Measurements from ENCODE around the gene NOP56. TPM values are rescaled to one million over a fixed set of nuclear protein-coding genes. Genes with fewer than 3 reads are reported as not detected.

Gene NOP56
- total and polyA plus RNA-seq, 2 donors (not counting 3 experiments of a cell fraction or from before 2014, with no cell fraction given) = 151 to 329 TPM

DNA sequence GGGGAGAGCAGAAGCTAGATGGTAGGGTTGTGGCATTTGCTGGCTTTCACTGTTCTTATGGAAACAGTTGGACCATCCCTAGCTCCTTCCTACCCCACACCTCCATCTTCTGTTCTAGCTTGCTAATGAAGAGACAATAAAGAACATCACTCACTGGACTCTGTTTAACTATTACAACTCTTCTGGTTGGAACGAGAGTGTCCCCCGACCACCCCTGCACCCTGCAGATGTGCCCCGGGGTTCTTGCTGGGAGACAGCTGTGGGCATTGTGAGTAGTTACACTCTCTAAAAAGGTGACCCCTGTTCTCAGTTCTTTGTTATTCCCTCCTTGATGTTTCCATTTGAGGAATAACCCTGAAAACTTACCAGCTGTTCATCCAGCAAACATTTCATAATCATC lies 40.4 kb upstream of the NOP56 start:
- no peak for TF ChIP-seq POLR2AphosphoS5 (IDR thresholded peaks at IDR 0.05; ENCODE audit: insufficient read depth, low read depth, low read length)
- no peak for TF ChIP-seq GATA2 (IDR thresholded peaks at IDR 0.05; ENCODE audit: insufficient read depth, insufficient read length, low read depth, low read length)
- TF ChIP-seq, protein P1, sequence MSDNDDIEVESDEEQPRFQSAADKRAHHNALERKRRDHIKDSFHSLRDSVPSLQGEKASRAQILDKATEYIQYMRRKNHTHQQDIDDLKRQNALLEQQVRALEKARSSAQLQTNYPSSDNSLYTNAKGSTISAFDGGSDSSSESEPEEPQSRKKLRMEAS (IDR thresholded peaks at IDR 0.05; ENCODE audit: insufficient read depth, insufficient read length) = no peak
- TF ChIP-seq FOS (IDR thresholded peaks at IDR 0.05; ENCODE audit: borderline replicate concordance, insufficient read depth, low read length) = no peak
- TF ChIP-seq EZH2 (IDR thresholded peaks at IDR 0.05; ENCODE audit: borderline replicate concordance, low read depth, low read length, severe bottlenecking) = no peak
- no peak for TF ChIP-seq JUN (IDR thresholded peaks at IDR 0.05; ENCODE audit: borderline replicate concordance, insufficient read depth, insufficient read length, low read depth)
- TF ChIP-seq MYC (IDR thresholded peaks at IDR 0.05; ENCODE audit: low read depth, low read length) = no peak
- TF ChIP-seq, protein P2, sequence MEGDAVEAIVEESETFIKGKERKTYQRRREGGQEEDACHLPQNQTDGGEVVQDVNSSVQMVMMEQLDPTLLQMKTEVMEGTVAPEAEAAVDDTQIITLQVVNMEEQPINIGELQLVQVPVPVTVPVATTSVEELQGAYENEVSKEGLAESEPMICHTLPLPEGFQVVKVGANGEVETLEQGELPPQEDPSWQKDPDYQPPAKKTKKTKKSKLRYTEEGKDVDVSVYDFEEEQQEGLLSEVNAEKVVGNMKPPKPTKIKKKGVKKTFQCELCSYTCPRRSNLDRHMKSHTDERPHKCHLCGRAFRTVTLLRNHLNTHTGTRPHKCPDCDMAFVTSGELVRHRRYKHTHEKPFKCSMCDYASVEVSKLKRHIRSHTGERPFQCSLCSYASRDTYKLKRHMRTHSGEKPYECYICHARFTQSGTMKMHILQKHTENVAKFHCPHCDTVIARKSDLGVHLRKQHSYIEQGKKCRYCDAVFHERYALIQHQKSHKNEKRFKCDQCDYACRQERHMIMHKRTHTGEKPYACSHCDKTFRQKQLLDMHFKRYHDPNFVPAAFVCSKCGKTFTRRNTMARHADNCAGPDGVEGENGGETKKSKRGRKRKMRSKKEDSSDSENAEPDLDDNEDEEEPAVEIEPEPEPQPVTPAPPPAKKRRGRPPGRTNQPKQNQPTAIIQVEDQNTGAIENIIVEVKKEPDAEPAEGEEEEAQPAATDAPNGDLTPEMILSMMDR (IDR thresholded peaks at IDR 0.05; ENCODE audit: extremely low read depth in 1 of 2, insufficient read depth in 1 of 2, low read depth in 1 of 2, low read length in 2 of 2) = no peak
- no peak for TF ChIP-seq POLR2A (IDR thresholded peaks at IDR 0.05; ENCODE audit: low read depth, low read length)
- FAIRE-seq (no peak), DNase-seq (ENCODE audit: low read depth, low spot score) (no peak)
- intact Hi-C loops (cut with micrococcal nuclease) (no loop called here), dilution Hi-C loops (cut with MboI; ENCODE audit: extremely low pct_ligation_motif_present, low sequenced_read_pairs) (no loop called here)
- no peaks in the 10 kb centered on the region for H3K36me3 ChIP-seq (ENCODE audit: control insufficient read depth in 2 of 2, extremely low read depth in 1 of 2, insufficient read depth in 2 of 2, low read length in 2 of 2)
- H2AFZ ChIP-seq (ENCODE audit: low read depth, low read length) = no peak overlapping the region
- no peaks in the 10 kb centered on the region for H4K20me1 ChIP-seq (replicated peaks; ENCODE audit: control insufficient read depth, extremely low read depth, insufficient read depth, low read length)
- no TSS peak for BruUV-seq (replicated peaks)
- H3K4me3 ChIP-seq (replicated peaks in 1 of 3; ENCODE audit: insufficient read depth in 1 of 3, low read depth in 1 of 3, low read length in 3 of 3) = no peak overlapping the region
- H3K9me3 ChIP-seq (replicated peaks; ENCODE audit: control insufficient read depth, insufficient read depth, low read length) = no peaks in the 10 kb centered on the region
- CTCF ChIA-PET = no interaction called here
- H3K9ac ChIP-seq (replicated peaks; ENCODE audit: extremely low read depth, insufficient read depth, low read length) = no peak overlapping the region
- peaks cover 0 to 2% of the 10 kb centered on the region in 2 experiments for H3K27me3 ChIP-seq (ENCODE audit: control insufficient read depth in 2 of 2, insufficient read depth in 2 of 2, low read length in 2 of 2)
- POLR2A ChIA-PET = no interaction called here
- H3K79me2 ChIP-seq (ENCODE audit: control insufficient read depth, insufficient read depth, low read length) = no peaks in the 10 kb centered on the region
- no peaks in the 10 kb centered on the region for H3K9me1 ChIP-seq (replicated peaks; ENCODE audit: control insufficient read depth, extremely low read depth, insufficient read depth, low read length)
- no peak overlapping the region for H3K4me2 ChIP-seq (ENCODE audit: insufficient read depth, low read length)
- H3K27ac ChIP-seq (ENCODE audit: insufficient read depth, low read depth, low read length) = no peak overlapping the region
- no peaks in the 10 kb centered on the region for H3K4me1 ChIP-seq (ENCODE audit: control insufficient read depth, extremely low read depth, insufficient read depth, low read length)

Measured in endothelial cell of umbilical vein (primary cell).